ENCODE data around the gene KDF1.

DNA sequence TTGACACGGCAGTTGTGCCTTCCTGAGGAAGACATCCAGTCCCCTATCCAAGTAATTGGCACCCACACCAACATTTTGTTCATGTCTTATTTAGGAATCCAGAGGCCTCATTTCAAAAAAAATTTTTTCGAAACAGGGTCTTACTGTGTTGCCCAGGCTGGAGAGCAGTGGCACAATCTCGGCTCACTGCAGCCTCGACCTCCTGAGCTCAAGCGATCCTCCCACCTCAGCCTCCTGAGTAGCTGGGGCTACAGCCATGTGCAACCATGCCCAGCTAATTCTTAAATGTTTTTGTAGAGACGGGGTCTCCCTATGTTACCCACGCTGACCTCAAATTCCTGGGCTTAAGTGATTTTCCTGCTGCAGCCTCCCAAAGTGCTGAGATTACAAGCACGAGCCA is 24.0 kb upstream of the KDF1 start:
- TF ChIP-seq, protein P1, sequence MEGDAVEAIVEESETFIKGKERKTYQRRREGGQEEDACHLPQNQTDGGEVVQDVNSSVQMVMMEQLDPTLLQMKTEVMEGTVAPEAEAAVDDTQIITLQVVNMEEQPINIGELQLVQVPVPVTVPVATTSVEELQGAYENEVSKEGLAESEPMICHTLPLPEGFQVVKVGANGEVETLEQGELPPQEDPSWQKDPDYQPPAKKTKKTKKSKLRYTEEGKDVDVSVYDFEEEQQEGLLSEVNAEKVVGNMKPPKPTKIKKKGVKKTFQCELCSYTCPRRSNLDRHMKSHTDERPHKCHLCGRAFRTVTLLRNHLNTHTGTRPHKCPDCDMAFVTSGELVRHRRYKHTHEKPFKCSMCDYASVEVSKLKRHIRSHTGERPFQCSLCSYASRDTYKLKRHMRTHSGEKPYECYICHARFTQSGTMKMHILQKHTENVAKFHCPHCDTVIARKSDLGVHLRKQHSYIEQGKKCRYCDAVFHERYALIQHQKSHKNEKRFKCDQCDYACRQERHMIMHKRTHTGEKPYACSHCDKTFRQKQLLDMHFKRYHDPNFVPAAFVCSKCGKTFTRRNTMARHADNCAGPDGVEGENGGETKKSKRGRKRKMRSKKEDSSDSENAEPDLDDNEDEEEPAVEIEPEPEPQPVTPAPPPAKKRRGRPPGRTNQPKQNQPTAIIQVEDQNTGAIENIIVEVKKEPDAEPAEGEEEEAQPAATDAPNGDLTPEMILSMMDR (IDR thresholded peaks at IDR 0.05): no peak
- no peak for TF ChIP-seq POLR2A (IDR thresholded peaks at IDR 0.05)
